SU-DHL-6 (cell line): ENCODE results near the gene ALPK3.

Experiments
- H2AFZ ChIP-seq: fragments of 200-600 bp; sonication (generic); 2 replicates; pipeline ENCODE4 v1.6.1; 2014; ENCODE audit warnings: low read depth, mild to moderate bottlenecking, moderate library complexity, mixed read lengths, antibody characterized with exemption, low read length; ENCODE audit not compliant: severe bottlenecking
- H3F3A ChIP-seq: fragments of 200-600 bp; shearing (Covaris generic); 2 replicates; pipeline ENCODE4 v1.6.0; 2016; ENCODE audit warnings: antibody characterized with exemption, mild to moderate bottlenecking; ENCODE audit not compliant: insufficient read depth
- H3K27ac ChIP-seq: fragments of 200-600 bp; sonication (generic); 2 replicates; pipeline ENCODE4 v1.5.1; 2016; ENCODE audit warnings: low read depth, mild to moderate bottlenecking, low read length, moderate library complexity, mixed read lengths
- H3K27me3 ChIP-seq: fragments of 200-600 bp; sonication (generic), shearing (Covaris generic); 2 replicates; pipeline ENCODE4 v1.6.0; 2014; ENCODE audit warnings: mild to moderate bottlenecking, low read length
- H3K36me3 ChIP-seq: fragments of 200-600 bp; sonication (generic); 2 replicates; pipeline ENCODE4 v1.6.1; 2014; ENCODE audit warnings: mild to moderate bottlenecking, low read length, mixed read lengths
- H3K4me2 ChIP-seq: fragments of 300-600, 200-600 bp; shearing (Covaris generic), sonication (generic); 2 replicates; pipeline ENCODE4 v1.6.0; 2014; ENCODE audit warnings: low read length, low read depth, mild to moderate bottlenecking; ENCODE audit not compliant: poor library complexity, severe bottlenecking
- H3K4me3 ChIP-seq: fragments of 200-600 bp; sonication (generic); 2 replicates; pipeline ENCODE4 v1.5.1; 2014; ENCODE audit warnings: antibody characterized with exemption, low read length, mild to moderate bottlenecking, mixed read lengths; ENCODE audit not compliant: insufficient read depth, poor library complexity, severe bottlenecking
- H3K79me2 ChIP-seq: fragments of 200-600 bp; sonication (generic); 2 replicates; pipeline ENCODE4 v1.6.1; 2014; ENCODE audit warnings: mild to moderate bottlenecking, low read length, moderate library complexity; ENCODE audit not compliant: insufficient read depth
- H3K9ac ChIP-seq: fragments of 200-600 bp; sonication (generic); 2 replicates; pipeline ENCODE4 v1.7.0; 2014; ENCODE audit warnings: mild to moderate bottlenecking, low read length
- H3K9me2 ChIP-seq: fragments of 200-600 bp; sonication (generic); replicated peaks from 2 replicates; pipeline ENCODE4 v1.6.1; 2014; ENCODE audit warnings: low read length; ENCODE audit not compliant: insufficient read depth
- H3K9me3 ChIP-seq: fragments of 200-600 bp; sonication (generic); 2 replicates; pipeline ENCODE4 v1.6.1; 2014; ENCODE audit warnings: low read length, mixed read lengths; ENCODE audit not compliant: insufficient read depth
- H4K20me1 ChIP-seq: fragments of 200-600 bp; sonication (generic); 2 replicates; pipeline ENCODE4 v1.6.1; 2014; ENCODE audit warnings: low read depth, mild to moderate bottlenecking, antibody characterized with exemption, low read length, moderate library complexity, mixed read lengths
- CTCF ChIP-seq: fragments of 200-600 bp; sonication (generic); IDR thresholded peaks from one replicate; pipeline ENCODE4 v1.5.1; 2017; ENCODE audit warnings: antibody characterized with exemption, mild to moderate bottlenecking, low read length, moderate library complexity; ENCODE audit not compliant: insufficient read depth, poor library complexity, severe bottlenecking
- EZH2phosphoT487 ChIP-seq: fragments of 200-600 bp; sonication (generic), shearing (Covaris generic); conservative IDR thresholded peaks from 2 replicates; pipeline ENCODE4 v1.6.1; 2018; ENCODE audit warnings: mild to moderate bottlenecking, antibody characterized with exemption, low read length, moderate library complexity, mixed read lengths

ALPK3 gene

DNA sequence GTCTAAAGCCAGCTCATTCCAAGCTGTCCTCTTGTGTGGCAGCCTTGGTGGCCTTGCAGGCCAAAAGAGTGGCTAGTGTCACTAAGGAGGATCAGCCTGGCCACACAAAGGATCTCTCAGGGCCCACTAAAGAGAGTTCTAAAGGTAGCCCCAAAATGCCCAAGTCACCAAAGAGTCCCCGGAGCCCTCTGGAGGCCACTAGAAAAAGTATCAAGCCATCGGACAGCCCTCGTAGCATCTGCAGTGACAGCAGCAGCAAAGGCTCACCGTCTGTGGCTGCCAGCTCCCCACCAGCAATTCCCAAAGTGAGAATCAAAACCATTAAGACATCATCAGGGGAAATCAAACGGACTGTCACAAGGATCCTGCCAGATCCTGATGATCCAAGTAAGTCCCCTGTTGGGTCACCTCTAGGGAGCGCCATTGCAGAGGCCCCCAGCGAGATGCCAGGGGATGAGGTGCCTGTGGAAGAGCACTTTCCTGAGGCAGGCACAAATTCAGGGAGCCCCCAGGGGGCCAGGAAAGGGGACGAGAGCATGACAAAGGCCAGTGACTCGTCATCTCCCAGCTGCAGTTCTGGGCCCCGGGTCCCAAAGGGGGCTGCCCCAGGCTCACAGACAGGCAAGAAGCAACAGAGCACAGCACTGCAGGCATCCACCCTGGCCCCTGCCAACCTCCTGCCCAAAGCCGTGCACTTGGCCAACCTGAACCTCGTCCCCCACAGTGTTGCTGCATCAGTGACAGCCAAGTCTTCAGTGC is 33.5 kb upstream of the ALPK3 start:
- peaks cover 47% of the 10 kb centered on the region for H3K79me2 ChIP-seq
- H3F3A ChIP-seq: no peaks in the 10 kb centered on the region
- no peaks in the 10 kb centered on the region for H4K20me1 ChIP-seq
- H3K4me2 ChIP-seq: no peak overlapping the region
- no peaks in the 10 kb centered on the region for H3K27me3 ChIP-seq
- H3K4me3 ChIP-seq: no peak overlapping the region
- H3K9me3 ChIP-seq: no peaks in the 10 kb centered on the region
- no peak overlapping the region for H2AFZ ChIP-seq
- TF ChIP-seq EZH2phosphoT487 (no peak), CTCF (no peak)
- H3K36me3 ChIP-seq: peaks cover 13% of the 10 kb centered on the region
- H3K9me2 ChIP-seq: no peaks in the 10 kb centered on the region
- no peak overlapping the region for H3K27ac ChIP-seq
- H3K9ac ChIP-seq: no peak overlapping the region

DNA sequence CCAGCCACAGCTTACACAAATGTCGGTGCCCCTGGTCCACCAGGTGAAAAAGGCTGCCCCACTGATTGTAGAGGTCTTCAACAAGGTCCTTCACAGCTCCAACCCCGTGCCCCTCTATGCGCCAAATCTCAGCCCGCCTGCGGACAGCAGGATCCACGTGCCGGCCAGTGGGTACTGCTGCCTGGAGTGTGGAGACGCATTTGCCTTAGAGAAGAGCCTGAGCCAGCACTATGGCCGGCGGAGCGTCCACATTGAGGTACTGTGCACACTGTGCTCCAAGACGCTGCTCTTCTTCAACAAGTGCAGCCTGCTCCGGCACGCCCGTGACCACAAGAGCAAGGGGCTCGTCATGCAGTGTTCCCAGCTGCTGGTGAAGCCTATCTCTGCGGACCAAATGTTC is 32.9 kb upstream of the ALPK3 start:
- Histone ChIP-seq H3K79me2 (peaks cover 49% of the 10 kb centered on the region), H3K36me3 (peaks cover 13% of the 10 kb centered on the region)

GRCh38 chr15:84785053-84785452 is 32.1 kb upstream of the ALPK3 start:
- no peaks in the 10 kb centered on the region for H3K27me3 ChIP-seq
- no peak overlapping the region for H2AFZ ChIP-seq
- H3K27ac ChIP-seq: no peak overlapping the region
- H3K4me3 ChIP-seq: no peak overlapping the region
- H3K79me2 ChIP-seq: peaks cover 49% of the 10 kb centered on the region
- peaks cover 13% of the 10 kb centered on the region for H3K36me3 ChIP-seq
- no peaks in the 10 kb centered on the region for H4K20me1 ChIP-seq
- H3F3A ChIP-seq: no peaks in the 10 kb centered on the region
- no peaks in the 10 kb centered on the region for H3K9me2 ChIP-seq
- TF ChIP-seq CTCF: no peak
- no peak for TF ChIP-seq EZH2phosphoT487
- H3K4me2 ChIP-seq: no peak overlapping the region
- no peak overlapping the region for H3K9ac ChIP-seq
- H3K9me3 ChIP-seq: no peaks in the 10 kb centered on the region

More for the DNA sequence above, 32.9 kb upstream of the ALPK3 start:
- Histone ChIP-seq H3K4me2 (no peak overlapping the region), H3K27me3 (no peaks in the 10 kb centered on the region), H3K9me3 (no peaks in the 10 kb centered on the region), H3K9me2 (no peaks in the 10 kb centered on the region), H3F3A (no peaks in the 10 kb centered on the region), H4K20me1 (no peaks in the 10 kb centered on the region), H3K4me3 (no peak overlapping the region), H3K27ac (no peak overlapping the region), H3K9ac (no peak overlapping the region), H2AFZ (no peak overlapping the region)
- no peak for TF ChIP-seq CTCF
- no peak for TF ChIP-seq EZH2phosphoT487
